Aortic smooth muscle cell (primary cell): ENCODE results near the gene ASCC1. TPM values are rescaled to one million over a fixed set of nuclear protein-coding genes. Genes with fewer than 3 reads are reported as not detected.

Experiments used
- total RNA-seq: library from RNA; depleted of rRNA; stranded (reverse); fragments of >200 nt; gene quantifications from 2 replicates; pipeline ENCODE4 v1.2.3, GENCODE V29; 2014

The ASCC1 gene, protein sequence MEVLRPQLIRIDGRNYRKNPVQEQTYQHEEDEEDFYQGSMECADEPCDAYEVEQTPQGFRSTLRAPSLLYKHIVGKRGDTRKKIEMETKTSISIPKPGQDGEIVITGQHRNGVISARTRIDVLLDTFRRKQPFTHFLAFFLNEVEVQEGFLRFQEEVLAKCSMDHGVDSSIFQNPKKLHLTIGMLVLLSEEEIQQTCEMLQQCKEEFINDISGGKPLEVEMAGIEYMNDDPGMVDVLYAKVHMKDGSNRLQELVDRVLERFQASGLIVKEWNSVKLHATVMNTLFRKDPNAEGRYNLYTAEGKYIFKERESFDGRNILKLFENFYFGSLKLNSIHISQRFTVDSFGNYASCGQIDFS
- total RNA-seq, result 25.0 and 32.6 TPM in 2 replicates

DNA sequence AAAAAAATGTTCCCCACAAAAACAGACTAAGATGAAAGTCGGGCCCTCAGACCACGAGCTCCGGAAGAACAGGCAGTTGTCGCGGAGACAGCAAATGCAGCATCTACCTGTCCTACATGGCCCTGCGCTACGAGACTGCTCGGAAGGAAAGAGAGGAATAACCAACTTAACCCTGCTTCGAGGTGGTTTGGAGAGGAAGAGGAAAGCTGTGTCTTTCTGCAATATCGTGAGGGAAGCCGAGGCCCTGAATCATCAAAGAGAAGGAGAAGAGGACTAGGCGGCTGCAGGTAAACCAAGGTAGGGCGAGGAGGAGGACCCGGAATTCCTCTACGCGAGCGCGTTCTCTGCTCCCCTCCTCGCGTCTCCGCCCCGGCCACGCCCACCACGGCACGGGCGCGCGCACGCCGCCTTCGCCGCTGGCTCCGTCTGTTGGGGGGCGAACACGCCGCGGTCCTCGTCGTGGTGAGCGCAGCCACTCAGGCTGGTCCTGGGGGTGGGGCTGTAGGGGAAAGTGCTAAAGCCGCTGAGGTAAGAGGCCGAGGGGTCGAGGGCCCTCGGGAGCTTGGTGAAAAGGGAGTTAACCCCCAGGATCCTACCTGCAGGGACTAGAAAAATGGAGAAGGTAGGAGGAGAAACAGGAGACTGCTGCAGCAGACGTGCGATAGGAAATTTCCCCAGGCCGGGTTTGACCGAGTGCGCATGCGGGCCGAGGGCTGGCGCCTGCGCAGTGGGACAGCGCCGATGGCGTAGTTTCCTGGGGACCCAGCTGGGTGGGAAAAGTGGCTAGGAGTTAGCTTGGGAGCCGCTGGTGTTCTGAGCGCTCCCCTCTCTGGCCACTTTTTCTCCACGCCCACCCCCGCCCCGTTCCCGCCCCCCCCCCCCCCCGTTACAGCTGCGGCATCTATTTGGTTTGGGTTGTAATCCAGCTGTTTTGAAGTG is at the start of gene ASCC1, which contains the start of gene ANAPC16:
Gene ASCC1 (minus strand): TSS at position 666 of the 939 bp plus-strand sequence. CDS start 2,978 bp downstream, outside the sequence.
Gene ANAPC16 (plus strand): TSS at position 402 of the 939 bp plus-strand sequence. CDS start 7,903 bp downstream, outside the sequence.

DNA sequence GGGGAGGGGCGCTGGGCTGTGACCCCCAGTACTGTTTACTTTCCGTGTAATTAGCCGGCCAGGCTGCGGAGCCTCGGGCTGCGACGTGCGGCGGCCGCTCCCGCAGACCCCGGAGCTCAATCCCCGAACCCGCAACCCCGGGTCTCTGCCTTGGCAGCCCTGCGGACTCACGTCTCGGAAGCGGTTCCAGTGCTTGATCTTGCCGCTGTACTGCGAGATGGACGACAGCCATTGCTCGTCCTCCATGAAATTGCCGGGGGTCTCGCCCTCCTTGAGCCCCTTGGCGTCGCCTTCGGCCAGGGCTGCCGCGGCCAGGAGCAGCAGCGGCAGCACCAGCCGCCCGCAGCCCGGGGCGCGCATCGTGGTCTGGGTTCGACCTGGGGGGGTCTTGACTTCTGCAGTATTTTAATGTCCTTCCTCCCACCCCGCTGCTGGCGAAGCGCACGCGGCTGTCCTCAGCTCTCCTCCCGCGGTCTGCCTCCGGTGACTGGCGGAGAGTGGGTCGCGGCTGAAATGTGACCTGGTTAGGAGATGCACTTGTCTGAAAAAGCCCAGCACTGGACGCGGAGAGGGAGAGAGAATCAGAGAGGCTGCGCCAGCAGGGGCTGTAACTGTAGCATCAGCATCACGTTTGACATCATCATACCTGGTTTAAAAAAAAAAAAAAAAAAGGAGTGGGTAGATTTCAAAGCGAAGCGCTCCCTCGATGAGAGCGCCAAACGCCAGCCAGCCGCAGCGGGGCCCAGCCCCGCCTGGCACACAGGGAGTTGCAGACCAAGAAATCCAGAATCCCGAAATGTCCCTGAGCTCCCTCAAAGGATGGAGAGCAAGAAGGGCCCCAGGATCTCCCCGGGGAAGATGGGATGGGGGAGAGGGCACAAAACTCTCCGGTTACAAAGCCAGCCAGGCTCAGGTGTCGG is 127.8 kb downstream of the ASCC1 start, which contains the start of gene SPOCK2:
Gene SPOCK2 (minus strand): TSS at position 583 of the 920 bp plus-strand sequence. CDS start 223 bp downstream, at position 360.

Other genes with a start within 250 kb of the ASCC1 start
- gene SPOCK2, start 127.7 kb downstream of the ASCC1 start, total RNA-seq, result 0.26 and 0.37 TPM in 2 replicates
- 36.6 and 45.0 TPM in 2 replicates for gene ANAPC16, start 264 bp downstream of the ASCC1 start, total RNA-seq
- 58.4 and 110 TPM in 2 replicates for gene DDIT4, start 57.6 kb upstream of the ASCC1 start, total RNA-seq
- gene DNAJB12, start 138.6 kb upstream of the ASCC1 start, total RNA-seq, result 19.7 and 24.8 TPM in 2 replicates